Measurements from ENCODE around the gene DBT.

The DBT gene

DNA sequence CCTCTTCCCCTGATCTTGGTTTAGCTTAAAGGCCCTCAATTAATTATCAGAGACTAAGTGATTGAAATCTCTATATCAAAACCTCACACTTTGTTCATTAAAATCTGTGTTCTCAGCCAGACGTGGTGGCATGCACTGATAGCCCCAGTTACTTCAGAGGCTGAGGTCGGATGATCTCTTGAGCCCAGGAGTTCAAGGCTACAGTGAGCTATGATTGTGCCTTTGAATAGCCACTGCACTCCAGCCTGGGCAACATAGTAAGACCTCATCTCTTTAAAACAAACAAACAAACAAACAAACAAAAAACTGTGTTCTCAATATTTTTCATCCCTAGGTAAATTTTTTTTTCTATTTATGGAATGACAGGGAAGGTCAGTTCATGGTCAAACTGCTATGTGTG lies 98.0 kb downstream of the DBT start:
- TF ChIP-seq, protein P1, sequence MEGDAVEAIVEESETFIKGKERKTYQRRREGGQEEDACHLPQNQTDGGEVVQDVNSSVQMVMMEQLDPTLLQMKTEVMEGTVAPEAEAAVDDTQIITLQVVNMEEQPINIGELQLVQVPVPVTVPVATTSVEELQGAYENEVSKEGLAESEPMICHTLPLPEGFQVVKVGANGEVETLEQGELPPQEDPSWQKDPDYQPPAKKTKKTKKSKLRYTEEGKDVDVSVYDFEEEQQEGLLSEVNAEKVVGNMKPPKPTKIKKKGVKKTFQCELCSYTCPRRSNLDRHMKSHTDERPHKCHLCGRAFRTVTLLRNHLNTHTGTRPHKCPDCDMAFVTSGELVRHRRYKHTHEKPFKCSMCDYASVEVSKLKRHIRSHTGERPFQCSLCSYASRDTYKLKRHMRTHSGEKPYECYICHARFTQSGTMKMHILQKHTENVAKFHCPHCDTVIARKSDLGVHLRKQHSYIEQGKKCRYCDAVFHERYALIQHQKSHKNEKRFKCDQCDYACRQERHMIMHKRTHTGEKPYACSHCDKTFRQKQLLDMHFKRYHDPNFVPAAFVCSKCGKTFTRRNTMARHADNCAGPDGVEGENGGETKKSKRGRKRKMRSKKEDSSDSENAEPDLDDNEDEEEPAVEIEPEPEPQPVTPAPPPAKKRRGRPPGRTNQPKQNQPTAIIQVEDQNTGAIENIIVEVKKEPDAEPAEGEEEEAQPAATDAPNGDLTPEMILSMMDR (conservative IDR thresholded peaks at IDR 0.05; ENCODE audit: control insufficient read depth, insufficient read depth, low read depth, low read length) = no peak
- no peak for DNase-seq (ENCODE audit: low read depth)
- H3K4me3 ChIP-seq (ENCODE audit: control insufficient read depth, low read depth, low read length) = no peak overlapping the region

DNA sequence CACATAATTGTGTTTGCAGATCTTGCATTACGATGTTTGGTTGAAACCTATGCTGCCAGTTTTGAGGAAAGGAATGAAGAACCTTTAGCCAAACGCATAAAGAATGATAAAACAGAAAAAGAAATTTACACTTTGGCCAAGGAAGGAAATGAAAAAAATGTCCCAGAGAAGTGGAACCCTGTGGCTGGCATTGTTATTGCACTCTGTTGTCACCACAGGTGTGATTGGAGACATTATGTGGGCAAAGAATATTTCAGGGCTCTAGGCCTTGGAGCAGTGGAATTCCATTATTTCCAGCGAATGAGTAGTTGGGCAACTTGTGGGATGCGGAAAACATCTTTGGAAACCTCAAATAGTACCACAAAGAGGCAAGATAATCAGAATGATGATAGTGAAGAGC lies 101.8 kb downstream of the DBT start:
- TF ChIP-seq, protein P1 (conservative IDR thresholded peaks at IDR 0.05; ENCODE audit: control insufficient read depth, insufficient read depth, low read depth, low read length) = no peak
- H3K4me3 ChIP-seq (ENCODE audit: control insufficient read depth, low read depth, low read length) = no peak overlapping the region
- DNase-seq (ENCODE audit: low read depth) = no peak

DNA sequence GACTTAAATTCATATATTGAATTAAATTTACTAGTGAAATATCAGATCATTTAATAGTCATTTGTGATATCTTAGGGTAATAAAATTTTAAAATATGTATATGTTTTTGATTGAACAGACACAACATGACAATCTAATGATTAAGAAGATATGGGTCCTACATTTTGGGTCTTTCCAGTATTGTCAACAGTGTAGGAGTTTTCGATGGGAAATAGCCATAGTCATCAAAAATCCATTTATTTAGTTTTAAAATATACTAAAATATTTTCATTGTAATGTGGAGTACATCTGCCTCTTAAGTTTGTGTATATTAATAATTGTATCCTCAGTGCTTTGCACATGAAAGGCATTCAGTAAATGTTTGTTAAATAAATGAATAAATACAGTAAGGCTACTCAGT lies 102.7 kb downstream of the DBT start:
- DNase-seq (ENCODE audit: low read depth) = no peak
- TF ChIP-seq, protein P1 (conservative IDR thresholded peaks at IDR 0.05; ENCODE audit: control insufficient read depth, insufficient read depth, low read depth, low read length) = no peak
- no peak overlapping the region for H3K4me3 ChIP-seq (ENCODE audit: control insufficient read depth, low read depth, low read length)

DNA sequence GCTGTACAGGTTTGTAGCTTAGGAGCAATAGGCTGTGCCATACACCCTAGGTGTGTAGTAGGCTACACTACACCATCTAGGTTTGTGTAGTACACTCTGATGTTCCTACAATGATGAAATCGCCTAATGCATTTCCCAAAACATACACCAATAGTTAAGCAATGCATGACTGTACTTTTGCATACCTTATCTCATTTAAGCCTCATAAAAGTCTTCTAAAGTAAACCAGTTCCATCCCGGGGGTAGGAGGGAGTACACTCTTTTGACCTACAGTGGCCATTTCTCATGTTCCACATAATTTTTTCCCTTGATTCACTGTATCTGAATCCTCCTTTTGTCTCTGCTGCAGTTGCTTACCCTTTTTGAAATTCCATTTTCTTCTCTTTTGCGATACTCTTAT lies 104.5 kb downstream of the DBT start:
- no peak for DNase-seq (ENCODE audit: low read depth)
- H3K4me3 ChIP-seq (ENCODE audit: control insufficient read depth, low read depth, low read length) = no peak overlapping the region
- TF ChIP-seq, protein P1 (conservative IDR thresholded peaks at IDR 0.05; ENCODE audit: control insufficient read depth, insufficient read depth, low read depth, low read length) = no peak

DNA sequence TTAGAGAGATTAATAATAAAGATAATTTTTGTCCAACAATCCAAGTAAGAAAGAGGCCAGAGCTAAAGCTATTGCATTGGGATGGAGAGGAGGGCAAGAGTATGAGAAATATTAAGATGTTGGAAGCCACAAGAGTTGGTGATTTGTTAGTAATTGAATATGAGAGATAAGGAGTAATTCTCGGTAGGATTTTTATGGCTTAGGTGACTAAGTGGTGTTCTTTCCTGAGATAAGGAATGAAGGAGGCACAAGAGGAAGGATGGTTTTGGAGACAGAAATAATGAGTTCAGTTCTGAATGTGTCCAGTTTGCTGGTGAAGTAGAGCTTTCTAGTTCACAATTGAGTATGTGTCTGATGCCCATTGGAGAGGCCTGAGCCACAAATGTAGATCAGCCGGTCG lies 107.3 kb downstream of the DBT start:
- H3K4me3 ChIP-seq (ENCODE audit: control insufficient read depth, low read depth, low read length) = no peak overlapping the region
- DNase-seq (ENCODE audit: low read depth) = no peak
- TF ChIP-seq, protein P1 (conservative IDR thresholded peaks at IDR 0.05; ENCODE audit: control insufficient read depth, insufficient read depth, low read depth, low read length) = no peak

DNA sequence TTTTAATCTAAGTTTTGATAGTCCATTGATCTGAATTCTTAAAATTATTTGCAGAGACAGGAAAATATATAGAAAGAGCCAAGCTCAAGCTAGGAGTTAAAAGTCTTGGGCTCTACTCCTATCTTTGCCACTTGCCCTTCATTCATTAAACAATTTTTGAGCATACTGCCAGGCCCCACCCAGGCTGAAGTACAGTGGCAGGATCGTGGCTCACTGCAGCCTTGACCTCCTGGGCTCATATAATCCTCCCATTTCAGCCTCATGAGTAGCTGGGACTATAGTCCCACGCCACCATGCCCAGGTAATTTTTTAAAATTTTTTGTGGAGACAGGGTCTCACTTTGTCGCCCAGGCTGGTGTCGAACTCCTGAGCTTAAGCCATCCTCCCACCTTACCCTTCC lies 108.4 kb downstream of the DBT start:
- H3K4me3 ChIP-seq (ENCODE audit: control insufficient read depth, low read depth, low read length) = no peak overlapping the region
- TF ChIP-seq, protein P1 (conservative IDR thresholded peaks at IDR 0.05; ENCODE audit: control insufficient read depth, insufficient read depth, low read depth, low read length) = no peak
- no peak for DNase-seq (ENCODE audit: low read depth)

DNA sequence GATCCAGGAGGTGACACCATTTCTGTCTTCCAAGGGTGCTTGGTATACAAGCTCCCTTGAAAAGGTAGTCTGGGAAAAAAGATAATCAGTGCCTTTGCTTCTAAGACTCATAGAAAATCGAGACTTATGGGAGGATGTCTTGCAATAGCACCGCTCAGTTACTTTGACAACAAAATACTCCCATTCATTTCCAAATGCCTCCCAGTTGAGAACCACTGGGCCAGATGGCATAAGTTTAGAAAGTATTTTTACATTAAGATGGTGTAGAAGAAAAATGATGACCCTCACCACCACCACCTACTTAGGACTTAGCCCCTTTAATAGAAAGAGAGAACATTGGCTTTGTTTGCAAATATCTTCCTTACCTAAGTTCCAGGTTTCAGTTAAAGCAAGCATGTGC lies 112.0 kb downstream of the DBT start:
- TF ChIP-seq, protein P1 (conservative IDR thresholded peaks at IDR 0.05; ENCODE audit: control insufficient read depth, insufficient read depth, low read depth, low read length) = no peak
- no peak overlapping the region for H3K4me3 ChIP-seq (ENCODE audit: control insufficient read depth, low read depth, low read length)
- no peak for DNase-seq (ENCODE audit: low read depth)
